H1 (cell line): ENCODE results near the gene CKAP5. TPM values are rescaled to one million over a fixed set of nuclear protein-coding genes. Genes with fewer than 3 reads are reported as not detected.

Experiments used
- CTCF ChIA-PET: fragments of 300-600 bp; sonication (Branson Sonifier 250); formaldehyde crosslinking; loops from one replicate; lab custom pipeline; 2021; ENCODE audit not compliant: partially characterized antibody; lab: Charles Lee
- POLR2A ChIA-PET: fragments of 300-600 bp; sonication (Branson Sonifier 250); formaldehyde crosslinking; loops from one replicate; lab custom pipeline; 2021; ENCODE audit warnings: inconsistent platforms; ENCODE audit not compliant: partially characterized antibody; lab: Charles Lee
- DNase-seq, 2 experiments: peaks; one replicate each; pipeline versions ENCODE4 v3.0.0 to v3.0.0-alpha.2; 2010 to 2022; ENCODE audit warnings: low spot score in 2 of 2, low read depth in 1 of 2, mixed read lengths in 1 of 2
- FAIRE-seq: peaks from 2 replicates; lab custom pipeline; 2011; peaks lifted over from hg19 to GRCh38; lab: Jason Lieb, UNC
- H2AFZ ChIP-seq: 2 replicates; pipeline ENCODE4 v1.8.1; 2012; ENCODE audit warnings: low read length, inconsistent platforms
- H2AK5ac ChIP-seq: 2 replicates; pipeline ENCODE4 v1.6.1; 2013; ENCODE audit warnings: low read depth, low read length
- H2BK120ac ChIP-seq: replicated peaks from 2 replicates; pipeline ENCODE3; 2013; ENCODE audit warnings: low read depth, low read length, inconsistent platforms
- H2BK12ac ChIP-seq: 2 replicates; pipeline ENCODE4 v1.6.1; 2013; ENCODE audit warnings: low read depth, low read length
- H2BK15ac ChIP-seq: 2 replicates; pipeline ENCODE4 v1.6.1; 2013; ENCODE audit warnings: low read length
- H2BK20ac ChIP-seq: 2 replicates; pipeline ENCODE4 v1.6.1; 2013; ENCODE audit warnings: low read length
- H2BK5ac ChIP-seq: 2 replicates; pipeline ENCODE4 v1.6.1; 2013; ENCODE audit warnings: low read depth, low read length
- H3K14ac ChIP-seq: 2 replicates; pipeline ENCODE4 v1.6.1; 2013; ENCODE audit warnings: inconsistent platforms; ENCODE audit not compliant: insufficient read length
- H3K18ac ChIP-seq: 2 replicates; pipeline ENCODE4 v1.6.1; 2013; ENCODE audit warnings: low read length; ENCODE audit errors: extremely low read depth
- H3K23ac ChIP-seq: 2 replicates; pipeline ENCODE4 v1.6.1; 2013; ENCODE audit warnings: inconsistent platforms; ENCODE audit not compliant: insufficient read length
- H3K23me2 ChIP-seq: 2 replicates; pipeline ENCODE4 v1.6.1; 2013; ENCODE audit warnings: low read depth, low read length
- H3K27ac ChIP-seq: 2 replicates; pipeline ENCODE4 v1.6.1; 2011; ENCODE audit warnings: low read depth, low read length, inconsistent platforms
- H3K27me3 ChIP-seq, 4 experiments: replicated peaks in 1 of 4; 1 replicate in 1 of 4; 2 replicates in 3 of 4; pipeline versions ENCODE4 v1.6.1 to v1.8.1; 2011 to 2013; ENCODE audit warnings: low read length in 3 of 4, mild to moderate bottlenecking in 3 of 4, inconsistent platforms in 2 of 4, mixed read lengths in 2 of 4, moderate library complexity in 1 of 4; ENCODE audit not compliant: control insufficient read depth in 3 of 4, insufficient read depth in 3 of 4; ENCODE audit errors: extremely low read depth in 1 of 4
- H3K36me3 ChIP-seq, 4 experiments: 2 replicates each; pipeline versions ENCODE4 v1.6.1 to v1.8.1; 2011 to 2013; ENCODE audit warnings: mild to moderate bottlenecking in 4 of 4, low read length in 3 of 4, moderate library complexity in 2 of 4, control low read depth in 1 of 4, inconsistent platforms in 1 of 4; ENCODE audit not compliant: insufficient read depth in 4 of 4, control insufficient read depth in 2 of 4
- H3K4ac ChIP-seq: replicated peaks from 2 replicates; pipeline ENCODE3; 2013; ENCODE audit warnings: low read length, low read depth, mixed read lengths, inconsistent platforms; ENCODE audit not compliant: insufficient read length
- H3K4me1 ChIP-seq, 4 experiments: replicated peaks in 1 of 4; 1 replicate in 1 of 4; 2 replicates in 3 of 4; pipeline versions ENCODE4 v1.6.1 to v1.8.1; 2011 to 2013; ENCODE audit warnings: low read length in 3 of 4, inconsistent platforms in 2 of 4, mixed read lengths in 1 of 4; ENCODE audit not compliant: insufficient read depth in 4 of 4, control insufficient read depth in 3 of 4
- H3K4me2 ChIP-seq, 2 experiments: 2 replicates each; pipeline versions ENCODE4 v1.6.1 to v1.8.1; 2011 to 2013; ENCODE audit warnings: low read depth in 2 of 2, low read length in 2 of 2, control low read depth in 1 of 2, inconsistent platforms in 1 of 2, mild to moderate bottlenecking in 1 of 2; ENCODE audit not compliant: insufficient read depth in 1 of 2
- H3K4me3 ChIP-seq, 4 experiments: fragments of 200-600, 300-600 bp in 1 of 4; sonication (generic), shearing (Covaris generic), sonication (Bioruptor Twin) in 1 of 4; 2 replicates each; pipeline versions ENCODE4 v1.5.1 to v1.8.1; 2011 to 2016; ENCODE audit warnings: low read length in 4 of 4, low read depth in 3 of 4, control low read depth in 2 of 4, inconsistent platforms in 2 of 4, mild to moderate bottlenecking in 2 of 4, mixed read lengths in 1 of 4, moderate library complexity in 1 of 4; ENCODE audit not compliant: insufficient read depth in 2 of 4; ENCODE audit errors: extremely low read depth in 1 of 4
- H3K56ac ChIP-seq: replicated peaks from 2 replicates; pipeline ENCODE3; 2013; ENCODE audit warnings: low read depth, mild to moderate bottlenecking, mixed read lengths, low read length, inconsistent platforms; ENCODE audit not compliant: insufficient read length
- H3K79me1 ChIP-seq: 2 replicates; pipeline ENCODE4 v1.6.1; 2013; ENCODE audit warnings: low read depth, low read length, control low read depth
- H3K79me2 ChIP-seq, 2 experiments: 2 replicates each; pipeline versions ENCODE4 v1.6.1 to v1.8.1; 2012 to 2013; ENCODE audit warnings: low read length in 2 of 2, mild to moderate bottlenecking in 2 of 2, inconsistent platforms in 1 of 2; ENCODE audit not compliant: insufficient read depth in 2 of 2, control insufficient read depth in 1 of 2
- H3K9ac ChIP-seq, 4 experiments: replicated peaks in 1 of 4; 1 replicate in 1 of 4; 2 replicates in 3 of 4; pipeline versions ENCODE4 v1.6.1 to v1.8.1; 2011 to 2013; ENCODE audit warnings: low read depth in 3 of 4, low read length in 3 of 4, control low read depth in 2 of 4, mild to moderate bottlenecking in 2 of 4, moderate library complexity in 2 of 4, inconsistent platforms in 1 of 4; ENCODE audit errors: extremely low read depth in 1 of 4
- H3K9me3 ChIP-seq, 2 experiments: 2 replicates each; pipeline versions ENCODE4 v1.6.1 to v1.8.1; 2012 to 2013; ENCODE audit warnings: mild to moderate bottlenecking in 2 of 2, moderate library complexity in 2 of 2, control low read depth in 1 of 2, inconsistent platforms in 1 of 2, low read depth in 1 of 2, low read length in 1 of 2, mixed read lengths in 1 of 2; ENCODE audit not compliant: insufficient read depth in 2 of 2
- H4K20me1 ChIP-seq, 2 experiments: replicated peaks in 1 of 2; 2 replicates each; pipeline versions ENCODE3 to v1.8.1; 2011 to 2013; ENCODE audit warnings: inconsistent platforms in 2 of 2, low read length in 2 of 2, mild to moderate bottlenecking in 1 of 2; ENCODE audit not compliant: insufficient read depth in 2 of 2, control insufficient read depth in 1 of 2
- H4K5ac ChIP-seq: 2 replicates; pipeline ENCODE4 v1.6.1; 2013; ENCODE audit warnings: low read length, low read depth, mixed read lengths, inconsistent platforms; ENCODE audit not compliant: insufficient read length
- H4K8ac ChIP-seq: 2 replicates; pipeline ENCODE4 v1.8.0; 2013; ENCODE audit warnings: mild to moderate bottlenecking, moderate library complexity, low read length, inconsistent platforms; ENCODE audit not compliant: insufficient read depth; ENCODE audit errors: extremely low read depth
- H4K91ac ChIP-seq: replicated peaks from 2 replicates; pipeline ENCODE3; 2013; ENCODE audit warnings: low read length, mixed read lengths, inconsistent platforms; ENCODE audit not compliant: insufficient read length
- ATF3 ChIP-seq: IDR thresholded peaks from 2 replicates; pipeline ENCODE4 v1.6.1; 2011; ENCODE audit warnings: low read depth, mild to moderate bottlenecking, low read length; ENCODE audit not compliant: insufficient read depth
- BCL11A ChIP-seq, 2 experiments: IDR thresholded peaks; one replicate each; pipeline ENCODE4 v1.6.1; 2011; ENCODE audit warnings: low read depth in 2 of 2, low read length in 2 of 2, mild to moderate bottlenecking in 2 of 2
- EGR1 ChIP-seq: IDR thresholded peaks from 2 replicates; pipeline ENCODE4 v1.6.1; 2011; ENCODE audit warnings: low read depth, low read length, borderline replicate concordance
- FOSL1 ChIP-seq: IDR thresholded peaks from 2 replicates; pipeline ENCODE4 v1.6.1; 2011; ENCODE audit warnings: mild to moderate bottlenecking, low read depth, low read length, moderate library complexity; ENCODE audit not compliant: insufficient read depth
- TAF1 ChIP-seq: IDR thresholded peaks from 2 replicates; pipeline ENCODE4 v1.6.1; 2011; ENCODE audit warnings: mild to moderate bottlenecking, low read depth, low read length
- WGBS, 2 experiments: shearing (Covaris generic) in 1 of 2; methylation state at CpG; one replicate each; pipeline versions ENCODE4 v1.1.6 to v1.1.7; 2013 to 2015; ENCODE audit warnings: low lambda C conversion rate in 2 of 2, mixed read lengths in 2 of 2, inconsistent platforms in 1 of 2, low coverage in 1 of 2, missing lambda C conversion rate in 1 of 2; ENCODE audit not compliant: insufficient replicate concordance in 2 of 2, insufficient coverage in 1 of 2, insufficient read length in 1 of 2; ENCODE audit errors: extremely low coverage in 1 of 2, missing lambda C conversion rate in 1 of 2; 5-methylcytosine and 5-hydroxymethylcytosine counted together
- polyA plus RNA-seq, 7 experiments: library from polyadenylated mRNA; depleted of rRNA in 3 of 7; stranded (reverse) in 5 of 7; unstranded in 2 of 7; fragments of >200 nt in 5 of 7; fragments of 200-250 nt in 2 of 7; gene quantifications; 1 replicate in 5 of 7; 2 replicates in 1 of 7; 4 replicates in 1 of 7; pipeline versions ENCODE4 v1.2.1 to v1.2.3, GENCODE V29; 2011 to 2013; ENCODE audit warnings: missing spikeins in 2 of 7, mixed read lengths in 2 of 7
- total RNA-seq: library from RNA; stranded (reverse); fragmentation: NEBNext Ultra II Directional; extraction: Animal tissue kit (Norgen Biotek cat#: 25700); gene quantifications from 2 replicates; pipeline ENCODE4 v1.2.1, GENCODE V29; 2021

The CKAP5 gene
- total and polyA plus RNA-seq, 2 of the 8 experiments (the other 6 are each of a cell fraction or from before 2014, with no cell fraction given) = 64.8 to 185 TPM

DNA sequence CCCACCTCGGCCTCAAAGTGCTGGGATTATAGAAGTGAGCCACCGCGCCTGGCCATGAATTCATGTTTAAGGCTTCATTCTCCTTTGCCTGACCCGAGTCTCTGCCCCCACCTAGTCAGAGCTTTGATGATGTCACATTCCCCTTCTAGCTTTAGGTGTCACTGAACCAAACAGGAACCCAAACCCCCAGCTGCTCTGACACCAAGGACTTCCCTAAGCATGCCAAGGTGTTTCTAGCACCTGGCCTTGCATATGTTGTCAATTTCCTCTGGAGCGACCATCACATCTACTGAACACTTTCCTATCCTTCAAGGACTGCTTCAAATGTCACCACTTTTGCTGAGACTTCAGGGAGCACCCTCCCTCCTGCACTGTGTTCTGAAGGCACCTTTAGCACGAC, 124.8 kb downstream of the CKAP5 start:
- no peak overlapping the region for H4K91ac ChIP-seq
- H3K9ac ChIP-seq = no peak overlapping the region
- no peaks in the 10 kb centered on the region for H3K79me1 ChIP-seq
- no peak overlapping the region for H2BK120ac ChIP-seq
- DNase-seq (no peak), FAIRE-seq (no peak)
- H2BK12ac ChIP-seq = no peak overlapping the region
- no peak overlapping the region for H3K4ac ChIP-seq
- TF ChIP-seq TAF1 (no peak), FOSL1 (no peak), ATF3 (no peak), EGR1 (no peak), BCL11A (IDR thresholded peaks at IDR 0.05; ENCODE audit: low read depth in 2 of 2, low read length in 2 of 2) (no peak)
- no peak overlapping the region for H4K8ac ChIP-seq
- no peak overlapping the region for H3K56ac ChIP-seq
- no peak overlapping the region for H3K14ac ChIP-seq
- H3K9me3 ChIP-seq = no peaks in the 10 kb centered on the region
- H3K23me2 ChIP-seq = no peaks in the 10 kb centered on the region
- POLR2A ChIA-PET = interaction anchor here (4.3 kb wide), 1 partner anchor 15 kb away, joined by 21 read pairs; no protein-coding TSS in a partner anchor
- H2BK15ac ChIP-seq = no peak overlapping the region
- H2BK5ac ChIP-seq = no peak overlapping the region
- no peak overlapping the region for H3K23ac ChIP-seq
- H2BK20ac ChIP-seq = no peak overlapping the region
- H3K4me1 ChIP-seq = peaks cover 0 to 5% (median under 1%) of the 10 kb centered on the region in 4 experiments; a peak in 2 of 7 replicates
- H4K20me1 ChIP-seq = no peaks in the 10 kb centered on the region
- H4K5ac ChIP-seq = no peak overlapping the region
- CTCF ChIA-PET = no interaction called here
- no peak overlapping the region for H3K4me3 ChIP-seq
- WGBS, 2 experiments = 89% methylated on average over 6 of the region's 6 CpGs; no CpG with 5 or more reads in 1 of the 2 experiments
- no peak overlapping the region for H3K18ac ChIP-seq
- H3K4me2 ChIP-seq = no peak overlapping the region
- H2AFZ ChIP-seq = no peak overlapping the region
- H3K79me2 ChIP-seq = no peaks in the 10 kb centered on the region
- H3K27ac ChIP-seq = no peak overlapping the region
- no peaks in the 10 kb centered on the region for H3K27me3 ChIP-seq
- H2AK5ac ChIP-seq = no peak overlapping the region
- no peaks in the 10 kb centered on the region for H3K36me3 ChIP-seq
